Measurements from ENCODE around the gene ASAP3.

ASAP3 gene

GRCh38 chr1:23473037-23473800, 10.8 kb downstream of the ASAP3 start:
- no peaks in the 10 kb centered on the region for H3K36me3 ChIP-seq (ENCODE audit: control insufficient read depth, low read depth, low read length)
- H3K9me3 ChIP-seq (ENCODE audit: control insufficient read depth, low read depth, low read length) = no peaks in the 10 kb centered on the region
- no peaks in the 10 kb centered on the region for H3K4me1 ChIP-seq (ENCODE audit: control insufficient read depth, low read depth, low read length)
- no peak overlapping the region for H3K4me3 ChIP-seq (ENCODE audit: low read length)
- H3K27me3 ChIP-seq (ENCODE audit: control insufficient read depth, insufficient read depth, low read length) = no peaks in the 10 kb centered on the region
- H3K9ac ChIP-seq (ENCODE audit: low read length) = no peak overlapping the region
- H3K27ac ChIP-seq (ENCODE audit: low read length) = no peak overlapping the region

GRCh38 chr1:23472351-23473036, 11.5 kb downstream of the ASAP3 start:
- Histone ChIP-seq H3K27ac (ENCODE audit: low read length) (no peak overlapping the region), H3K27me3 (ENCODE audit: control insufficient read depth, insufficient read depth, low read length) (no peaks in the 10 kb centered on the region), H3K4me3 (ENCODE audit: low read length) (no peak overlapping the region), H3K4me1 (ENCODE audit: control insufficient read depth, low read depth, low read length) (no peaks in the 10 kb centered on the region), H3K9me3 (ENCODE audit: control insufficient read depth, low read depth, low read length) (no peaks in the 10 kb centered on the region), H3K9ac (ENCODE audit: low read length) (no peak overlapping the region), H3K36me3 (ENCODE audit: control insufficient read depth, low read depth, low read length) (no peaks in the 10 kb centered on the region)

- no peak overlapping the region for H3K4me3 ChIP-seq (ENCODE audit: low read length)
- H3K9ac ChIP-seq (ENCODE audit: low read length) = no peak overlapping the region
- H3K36me3 ChIP-seq (ENCODE audit: control insufficient read depth, low read depth, low read length) = no peaks in the 10 kb centered on the region
- no peaks in the 10 kb centered on the region for H3K27me3 ChIP-seq (ENCODE audit: control insufficient read depth, insufficient read depth, low read length)
- no peak overlapping the region for H3K27ac ChIP-seq (ENCODE audit: low read length)
- H3K9me3 ChIP-seq (ENCODE audit: control insufficient read depth, low read depth, low read length) = no peaks in the 10 kb centered on the region
- H3K4me1 ChIP-seq (ENCODE audit: control insufficient read depth, low read depth, low read length) = no peaks in the 10 kb centered on the region
Measured at GRCh38 chr1:23471473-23472075, 12.4 kb downstream of the ASAP3 start.

GRCh38 chr1:23470282-23471070, 13.5 kb downstream of the ASAP3 start:
- H3K27ac ChIP-seq (ENCODE audit: low read length) = no peak overlapping the region
- H3K4me3 ChIP-seq (ENCODE audit: low read length) = no peak overlapping the region
- no peak overlapping the region for H3K9ac ChIP-seq (ENCODE audit: low read length)
- H3K36me3 ChIP-seq (ENCODE audit: control insufficient read depth, low read depth, low read length) = no peaks in the 10 kb centered on the region
- H3K27me3 ChIP-seq (ENCODE audit: control insufficient read depth, insufficient read depth, low read length) = no peaks in the 10 kb centered on the region
- no peaks in the 10 kb centered on the region for H3K9me3 ChIP-seq (ENCODE audit: control insufficient read depth, low read depth, low read length)
- H3K4me1 ChIP-seq (ENCODE audit: control insufficient read depth, low read depth, low read length) = no peaks in the 10 kb centered on the region

- Histone ChIP-seq H3K27ac (ENCODE audit: low read length) (no peak overlapping the region), H3K36me3 (ENCODE audit: control insufficient read depth, low read depth, low read length) (no peaks in the 10 kb centered on the region), H3K4me3 (ENCODE audit: low read length) (no peak overlapping the region), H3K9ac (ENCODE audit: low read length) (no peak overlapping the region), H3K27me3 (ENCODE audit: control insufficient read depth, insufficient read depth, low read length) (no peaks in the 10 kb centered on the region), H3K4me1 (ENCODE audit: control insufficient read depth, low read depth, low read length) (no peaks in the 10 kb centered on the region), H3K9me3 (ENCODE audit: control insufficient read depth, low read depth, low read length) (no peaks in the 10 kb centered on the region)
Measured at GRCh38 chr1:23469372-23469982, 14.5 kb downstream of the ASAP3 start.

- Histone ChIP-seq H3K27ac (ENCODE audit: low read length) (no peak overlapping the region), H3K9ac (ENCODE audit: low read length) (no peak overlapping the region), H3K9me3 (ENCODE audit: control insufficient read depth, low read depth, low read length) (no peaks in the 10 kb centered on the region), H3K4me1 (ENCODE audit: control insufficient read depth, low read depth, low read length) (no peaks in the 10 kb centered on the region), H3K4me3 (ENCODE audit: low read length) (no peak overlapping the region), H3K27me3 (ENCODE audit: control insufficient read depth, insufficient read depth, low read length) (no peaks in the 10 kb centered on the region), H3K36me3 (ENCODE audit: control insufficient read depth, low read depth, low read length) (no peaks in the 10 kb centered on the region)
Measured at GRCh38 chr1:23466423-23466989, 17.5 kb downstream of the ASAP3 start.

- Histone ChIP-seq H3K4me3 (ENCODE audit: low read length) (no peak overlapping the region), H3K27me3 (ENCODE audit: control insufficient read depth, insufficient read depth, low read length) (no peaks in the 10 kb centered on the region), H3K36me3 (ENCODE audit: control insufficient read depth, low read depth, low read length) (no peaks in the 10 kb centered on the region), H3K27ac (ENCODE audit: low read length) (no peak overlapping the region), H3K4me1 (ENCODE audit: control insufficient read depth, low read depth, low read length) (no peaks in the 10 kb centered on the region), H3K9ac (ENCODE audit: low read length) (no peak overlapping the region), H3K9me3 (ENCODE audit: control insufficient read depth, low read depth, low read length) (no peaks in the 10 kb centered on the region)
Measured at GRCh38 chr1:23463286-23463685, 20.7 kb downstream of the ASAP3 start.

DNA sequence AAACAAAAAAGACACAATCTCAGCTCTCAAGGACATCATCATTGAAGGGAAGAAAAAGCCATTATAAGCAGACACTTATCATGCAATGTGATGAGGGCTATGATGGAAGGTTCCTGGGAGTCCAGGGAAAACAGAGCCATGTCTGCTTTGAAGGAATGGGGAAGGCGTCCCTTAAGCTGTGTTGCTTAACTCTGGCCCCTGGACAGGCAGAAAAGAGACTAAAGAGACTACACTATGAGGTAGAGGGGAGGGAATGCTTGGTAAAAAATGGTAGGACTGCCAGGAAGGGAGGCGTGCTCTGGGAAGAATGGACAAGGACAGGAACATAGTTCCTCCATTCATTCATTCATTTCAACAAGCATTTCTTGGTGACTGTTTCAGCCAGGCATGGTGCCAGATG, 21.2 kb downstream of the ASAP3 start:
- H3K4me3 ChIP-seq (ENCODE audit: low read length) = no peak overlapping the region
- no peaks in the 10 kb centered on the region for H3K4me1 ChIP-seq (ENCODE audit: control insufficient read depth, low read depth, low read length)

DNA sequence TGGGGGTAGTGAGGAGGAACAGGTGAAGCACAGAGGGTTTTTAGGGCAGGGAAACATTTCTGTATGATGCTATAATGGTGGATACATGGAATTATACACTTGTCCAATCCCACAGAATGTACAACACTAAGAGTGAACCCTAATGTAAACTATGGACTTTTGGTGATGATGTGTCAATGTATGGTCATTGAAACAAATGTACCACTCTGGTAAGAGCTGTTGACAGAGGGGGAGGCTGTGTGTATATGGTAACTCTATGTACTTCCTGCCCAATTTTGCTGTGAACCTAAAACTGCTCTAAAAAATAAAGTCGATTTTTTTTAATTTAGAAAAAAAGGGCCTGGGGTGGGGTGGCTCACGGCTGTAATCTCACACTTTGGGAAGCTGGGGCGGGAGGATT, 22.9 kb downstream of the ASAP3 start:
- Histone ChIP-seq H3K4me1 (ENCODE audit: control insufficient read depth, low read depth, low read length) (no peaks in the 10 kb centered on the region), H3K9ac (ENCODE audit: low read length) (no peak overlapping the region), H3K36me3 (ENCODE audit: control insufficient read depth, low read depth, low read length) (no peaks in the 10 kb centered on the region), H3K27ac (ENCODE audit: low read length) (no peak overlapping the region), H3K4me3 (ENCODE audit: low read length) (no peak overlapping the region), H3K27me3 (ENCODE audit: control insufficient read depth, insufficient read depth, low read length) (no peaks in the 10 kb centered on the region), H3K9me3 (ENCODE audit: control insufficient read depth, low read depth, low read length) (no peaks in the 10 kb centered on the region)

More for the DNA sequence above, 21.2 kb downstream of the ASAP3 start:
- no peak overlapping the region for H3K9ac ChIP-seq (ENCODE audit: low read length)
- no peaks in the 10 kb centered on the region for H3K9me3 ChIP-seq (ENCODE audit: control insufficient read depth, low read depth, low read length)
- no peak overlapping the region for H3K27ac ChIP-seq (ENCODE audit: low read length)
- H3K27me3 ChIP-seq (ENCODE audit: control insufficient read depth, insufficient read depth, low read length) = no peaks in the 10 kb centered on the region
- H3K36me3 ChIP-seq (ENCODE audit: control insufficient read depth, low read depth, low read length) = no peaks in the 10 kb centered on the region

DNA sequence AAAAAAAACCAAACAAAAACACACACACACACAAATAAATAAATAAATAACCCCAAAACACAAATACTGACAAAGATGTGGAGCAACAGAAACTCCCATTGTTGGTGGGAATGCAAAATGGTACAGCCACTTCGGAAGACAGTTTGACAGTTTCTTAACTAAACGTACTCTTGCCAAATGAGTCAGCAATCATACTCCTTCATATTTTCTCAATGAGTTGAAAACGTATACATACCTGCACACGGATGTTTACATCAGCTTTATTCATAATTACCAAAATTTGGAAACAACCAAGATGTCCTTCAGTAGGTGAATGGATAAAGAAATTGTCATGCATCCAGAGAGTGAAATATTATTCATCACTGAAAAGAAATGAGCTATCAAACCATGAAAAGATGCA, 23.5 kb downstream of the ASAP3 start:
- Histone ChIP-seq H3K36me3 (ENCODE audit: control insufficient read depth, low read depth, low read length) (no peaks in the 10 kb centered on the region), H3K9ac (ENCODE audit: low read length) (no peak overlapping the region), H3K4me1 (ENCODE audit: control insufficient read depth, low read depth, low read length) (no peaks in the 10 kb centered on the region), H3K4me3 (ENCODE audit: low read length) (no peak overlapping the region), H3K27me3 (ENCODE audit: control insufficient read depth, insufficient read depth, low read length) (no peaks in the 10 kb centered on the region), H3K9me3 (ENCODE audit: control insufficient read depth, low read depth, low read length) (no peaks in the 10 kb centered on the region), H3K27ac (ENCODE audit: low read length) (no peak overlapping the region)

- H3K4me1 ChIP-seq (ENCODE audit: control insufficient read depth, low read depth, low read length) = no peaks in the 10 kb centered on the region
- H3K36me3 ChIP-seq (ENCODE audit: control insufficient read depth, low read depth, low read length) = peaks cover 5% of the 10 kb centered on the region
- H3K4me3 ChIP-seq (ENCODE audit: low read length) = no peak overlapping the region
- H3K9ac ChIP-seq (ENCODE audit: low read length) = no peak overlapping the region
- no peaks in the 10 kb centered on the region for H3K9me3 ChIP-seq (ENCODE audit: control insufficient read depth, low read depth, low read length)
- H3K27me3 ChIP-seq (ENCODE audit: control insufficient read depth, insufficient read depth, low read length) = no peaks in the 10 kb centered on the region
- no peak overlapping the region for H3K27ac ChIP-seq (ENCODE audit: low read length)
Measured at GRCh38 chr1:23459338-23459757, 24.6 kb downstream of the ASAP3 start.

Measured in iPS-18a (cell line).